ENCODE data around the gene SPAG8.

The SPAG8 gene

GRCh38 chr9:35801328-35802128 lies 10.5 kb downstream of the SPAG8 start:
- Histone ChIP-seq H3K4me1 (ENCODE audit: control insufficient read depth in 1 of 2, insufficient read depth in 1 of 2, low read depth in 1 of 2, low read length in 1 of 2) (no peaks in the 10 kb centered on the region), H3K27me3 (peaks cover 10% of the 10 kb centered on the region), H3K4me3 (ENCODE audit: low read depth in 1 of 2, low read length in 1 of 2) (no peak overlapping the region), H3K9me3 (no peaks in the 10 kb centered on the region), H3K36me3 (no peaks in the 10 kb centered on the region), H3K27ac (no peak overlapping the region)
- TF ChIP-seq CTCF (IDR thresholded peaks at IDR 0.05): no peak

- no peak for TF ChIP-seq CTCF (IDR thresholded peaks at IDR 0.05)
Observed at GRCh38 chr9:35800530-35800929, 11.5 kb downstream of the SPAG8 start.

GRCh38 chr9:35798658-35799374 lies 13.2 kb downstream of the SPAG8 start:
- Histone ChIP-seq H3K4me3 (ENCODE audit: low read depth in 1 of 2, low read length in 1 of 2) (no peak overlapping the region), H3K27ac (no peak overlapping the region), H3K27me3 (peaks cover under 1% of the 10 kb centered on the region), H3K9me3 (no peaks in the 10 kb centered on the region), H3K36me3 (no peaks in the 10 kb centered on the region), H3K4me1 (ENCODE audit: control insufficient read depth in 1 of 2, insufficient read depth in 1 of 2, low read depth in 1 of 2, low read length in 1 of 2) (no peaks in the 10 kb centered on the region)
- no peak for TF ChIP-seq CTCF (IDR thresholded peaks at IDR 0.05)

More at GRCh38 chr9:35800530-35800929, 11.5 kb downstream of the SPAG8 start:
- Histone ChIP-seq H3K4me1 (ENCODE audit: control insufficient read depth in 1 of 2, insufficient read depth in 1 of 2, low read depth in 1 of 2, low read length in 1 of 2) (no peaks in the 10 kb centered on the region), H3K4me3 (ENCODE audit: low read depth in 1 of 2, low read length in 1 of 2) (no peak overlapping the region), H3K9me3 (no peaks in the 10 kb centered on the region), H3K36me3 (no peaks in the 10 kb centered on the region), H3K27me3 (peaks cover 10% of the 10 kb centered on the region), H3K27ac (no peak overlapping the region)

- Histone ChIP-seq H3K27me3 (peaks cover 13% of the 10 kb centered on the region), H3K27ac (no peak overlapping the region), H3K36me3 (no peaks in the 10 kb centered on the region), H3K4me1 (ENCODE audit: control insufficient read depth in 1 of 2, insufficient read depth in 1 of 2, low read depth in 1 of 2, low read length in 1 of 2) (no peaks in the 10 kb centered on the region), H3K4me3 (ENCODE audit: low read depth in 1 of 2, low read length in 1 of 2) (no peak overlapping the region), H3K9me3 (no peaks in the 10 kb centered on the region)
- no peak for TF ChIP-seq CTCF (IDR thresholded peaks at IDR 0.05)
Observed at GRCh38 chr9:35797311-35798109, 14.6 kb downstream of the SPAG8 start.

GRCh38 chr9:35795695-35796094 lies 16.4 kb downstream of the SPAG8 start:
- H3K9me3 ChIP-seq: no peaks in the 10 kb centered on the region
- H3K4me1 ChIP-seq (ENCODE audit: control insufficient read depth in 1 of 2, insufficient read depth in 1 of 2, low read depth in 1 of 2, low read length in 1 of 2): no peaks in the 10 kb centered on the region
- peaks cover 32% of the 10 kb centered on the region for H3K27me3 ChIP-seq
- H3K36me3 ChIP-seq: no peaks in the 10 kb centered on the region
- TF ChIP-seq CTCF (IDR thresholded peaks at IDR 0.05): no peak
- no peak overlapping the region for H3K27ac ChIP-seq
- H3K4me3 ChIP-seq (ENCODE audit: low read depth in 1 of 2, low read length in 1 of 2): no peak overlapping the region
